Hepatocyte (in vitro differentiated cells): ENCODE data around the gene GNAL.

Experiments
- CTCF ChIP-seq: fragments of 200-600 bp; sonication (generic); IDR thresholded peaks from 2 replicates; pipeline ENCODE4 v1.5.1; 2016; ENCODE audit warnings: antibody characterized with exemption, mild to moderate bottlenecking; ENCODE audit not compliant: poor library complexity
- EZH2 ChIP-seq: fragments of 200-600 bp; sonication (generic); IDR thresholded peaks from 2 replicates; pipeline ENCODE4 v1.6.1; 2016; ENCODE audit warnings: antibody characterized with exemption, mild to moderate bottlenecking, borderline replicate concordance
- EZH2phosphoT487 ChIP-seq: fragments of 200-600 bp; sonication (generic); IDR thresholded peaks from one replicate; pipeline ENCODE4 v1.6.1; 2018; ENCODE audit warnings: antibody characterized with exemption, mild to moderate bottlenecking, low read depth, moderate library complexity; ENCODE audit not compliant: unreplicated experiment, severe bottlenecking

- TF ChIP-seq CTCF (no peak), EZH2phosphoT487 (no peak), EZH2 (no peak)
Observed at GRCh38 chr18:11821643-11822237, 132.7 kb downstream of the GNAL start.
